ENCODE measurements around the gene BRI3BP.
A peak's percentile ranks its signal among the peaks of the same experiment; 100 is the strongest.
"Not testable (repeated sequence)": the region's sequence is repeated elsewhere in the genome, so short reads cannot be mapped to it uniquely, and the experiment has no call there.

BRI3BP gene

GRCh38 chr12:125065919-125066570 is 72.6 kb downstream of the BRI3BP start:
- in situ Hi-C loops (cut with HindIII; ENCODE audit: low pct_unique_long_range_greater_than_20kb, low sequenced_read_pairs) = no loop called here
- no peak for DNase-seq (ENCODE audit: low read depth in 1 of 2, low spot score in 1 of 2)
- TF ChIP-seq JUND (IDR thresholded peaks at IDR 0.05; ENCODE audit: low read depth) = no peak

GRCh38 chr12:125068391-125068790 is 74.9 kb downstream of the BRI3BP start:
- no peak for TF ChIP-seq JUND (IDR thresholded peaks at IDR 0.05; ENCODE audit: low read depth)
- DNase-seq (ENCODE audit: low read depth in 1 of 2, low spot score in 1 of 2) = no peak
- in situ Hi-C loops (cut with HindIII; ENCODE audit: low pct_unique_long_range_greater_than_20kb, low sequenced_read_pairs) = no loop called here

GRCh38 chr12:125069616-125070015 is 76.2 kb downstream of the BRI3BP start:
- peak in 1 of 2 experiments; percentile 42 for DNase-seq (ENCODE audit: low read depth in 1 of 2, low spot score in 1 of 2)
- in situ Hi-C loops (cut with HindIII; ENCODE audit: low pct_unique_long_range_greater_than_20kb, low sequenced_read_pairs) = no loop called here
- no peak for TF ChIP-seq JUND (IDR thresholded peaks at IDR 0.05; ENCODE audit: low read depth)

GRCh38 chr12:125070112-125070511 is 76.7 kb downstream of the BRI3BP start:
- in situ Hi-C loops (cut with HindIII; ENCODE audit: low pct_unique_long_range_greater_than_20kb, low sequenced_read_pairs) = no loop called here
- no peak for TF ChIP-seq JUND (IDR thresholded peaks at IDR 0.05; ENCODE audit: low read depth)

GRCh38 chr12:125070661-125071390 is 77.4 kb downstream of the BRI3BP start:
- no peak for TF ChIP-seq JUND (IDR thresholded peaks at IDR 0.05; ENCODE audit: low read depth)
- no peak for DNase-seq (ENCODE audit: low read depth in 1 of 2, low spot score in 1 of 2)
- in situ Hi-C loops (cut with HindIII; ENCODE audit: low pct_unique_long_range_greater_than_20kb, low sequenced_read_pairs) = no loop called here

More at GRCh38 chr12:125070112-125070511, 76.7 kb downstream of the BRI3BP start:
- DNase-seq (ENCODE audit: low read depth in 1 of 2, low spot score in 1 of 2) = peak in 1 of 2 experiments; percentile 41

GRCh38 chr12:125071456-125071855 is 78.0 kb downstream of the BRI3BP start:
- in situ Hi-C loops (cut with HindIII; ENCODE audit: low pct_unique_long_range_greater_than_20kb, low sequenced_read_pairs) = no loop called here
- no peak for TF ChIP-seq JUND (IDR thresholded peaks at IDR 0.05; ENCODE audit: low read depth)
- DNase-seq (ENCODE audit: low read depth in 1 of 2, low spot score in 1 of 2) = no peak

- no peak for DNase-seq (ENCODE audit: low read depth in 1 of 2, low spot score in 1 of 2)
- in situ Hi-C loops (cut with HindIII; ENCODE audit: low pct_unique_long_range_greater_than_20kb, low sequenced_read_pairs) = no loop called here
- no peak for TF ChIP-seq JUND (IDR thresholded peaks at IDR 0.05; ENCODE audit: low read depth)
Measured at GRCh38 chr12:125072496-125072895, 79.1 kb downstream of the BRI3BP start.

- in situ Hi-C loops (cut with HindIII; ENCODE audit: low pct_unique_long_range_greater_than_20kb, low sequenced_read_pairs); DNase-seq (ENCODE audit: low read depth in 1 of 2, low spot score in 1 of 2): not testable (repeated sequence)
Measured at GRCh38 chr12:125074294-125074693, 80.8 kb downstream of the BRI3BP start.

GRCh38 chr12:125076103-125076502 is 82.7 kb downstream of the BRI3BP start:
- in situ Hi-C loops (cut with HindIII; ENCODE audit: low pct_unique_long_range_greater_than_20kb, low sequenced_read_pairs) = no loop called here
- DNase-seq (ENCODE audit: low read depth in 1 of 2, low spot score in 1 of 2) = no peak
- TF ChIP-seq JUND (IDR thresholded peaks at IDR 0.05; ENCODE audit: low read depth) = no peak

- in situ Hi-C loops (cut with HindIII; ENCODE audit: low pct_unique_long_range_greater_than_20kb, low sequenced_read_pairs) = no loop called here
- DNase-seq (ENCODE audit: low read depth in 1 of 2, low spot score in 1 of 2) = no peak
- no peak for TF ChIP-seq JUND (IDR thresholded peaks at IDR 0.05; ENCODE audit: low read depth)
Measured at GRCh38 chr12:125079084-125079483, 85.6 kb downstream of the BRI3BP start.

GRCh38 chr12:125079648-125080645 is 86.5 kb downstream of the BRI3BP start:
- no peak for TF ChIP-seq JUND (IDR thresholded peaks at IDR 0.05; ENCODE audit: low read depth)
- peak in 1 of 2 experiments; percentile 39 for DNase-seq (ENCODE audit: low read depth in 1 of 2, low spot score in 1 of 2)
- in situ Hi-C loops (cut with HindIII; ENCODE audit: low pct_unique_long_range_greater_than_20kb, low sequenced_read_pairs) = no loop called here
